ENCODE results near the gene PPARA.

- TF ChIP-seq CTCF (IDR thresholded peaks at IDR 0.05) = no peak
- no peak for TF ChIP-seq POLR2A (IDR thresholded peaks at IDR 0.05)
- TF ChIP-seq POLR2AphosphoS5 (IDR thresholded peaks at IDR 0.05) = no peak
- TF ChIP-seq EP300 (IDR thresholded peaks at IDR 0.05) = no peak
These were observed 9.1 kb upstream of the PPARA start for GRCh38 chr22:46140989-46141928.

Data from upper lobe of left lung (tissue), 4 donors.